Breast epithelium (tissue), 4 donors: ENCODE data around the gene IL1R2. TPM values are rescaled to one million over a fixed set of nuclear protein-coding genes. Genes with fewer than 3 reads are reported as not detected.

Source experiments
- DNase-seq, 2 donors: peaks; one replicate each; pipeline ENCODE4 v3.0.0-alpha.2; 2019; ENCODE audit warnings: low spot score in 2 of 2
- H3K27ac ChIP-seq, 2 donors: fragments of 200-600 bp; sonication (generic) in 1 of 2; one replicate each; pipeline ENCODE4 v1.5.1; 2016 to 2019; ENCODE audit warnings: mild to moderate bottlenecking in 1 of 2
- H3K27me3 ChIP-seq, 2 donors: fragments of 200-600 bp; sonication (generic) in 1 of 2; one replicate each; pipeline versions ENCODE4 v1.5.1 to v1.6.0; 2017 to 2019; ENCODE audit warnings: control low read depth in 1 of 2, mild to moderate bottlenecking in 1 of 2
- H3K36me3 ChIP-seq: fragments of 200-600 bp; one replicate; pipeline ENCODE4 v1.5.1; 2019
- H3K4me1 ChIP-seq, 2 donors: fragments of 200-600 bp; sonication (generic); one replicate each; pipeline ENCODE4 v1.5.1; 2016 to 2019; ENCODE audit warnings: control low read depth in 1 of 2
- H3K4me3 ChIP-seq, 3 donors: fragments of 200-600 bp; sonication (generic); 1 replicate in 2 of 3; 2 replicates in 1 of 3; pipeline ENCODE4 v1.5.1; 2016 to 2019; ENCODE audit warnings: mild to moderate bottlenecking in 3 of 3, moderate library complexity in 2 of 3
- H3K9me3 ChIP-seq, 2 donors: fragments of 200-600 bp; sonication (generic) in 1 of 2; one replicate each; pipeline ENCODE4 v1.5.1; 2016 to 2019; ENCODE audit warnings: control low read depth in 1 of 2
- POLR2A ChIP-seq: fragments of 450-650 bp; IDR thresholded peaks from one replicate; pipeline ENCODE4 v1.6.1; 2016; ENCODE audit warnings: antibody characterized with exemption, mild to moderate bottlenecking, moderate library complexity
- POLR2AphosphoS5 ChIP-seq, 3 donors: sonication (generic); formaldehyde crosslinking; IDR thresholded peaks; one replicate each; pipeline ENCODE4 v1.6.1; 2017; ENCODE audit warnings: antibody characterized with exemption in 3 of 3
- intact Hi-C: fragments of 100-400 bp; cut with DNase I; formaldehyde crosslinking; loops from one replicate; pipeline ENCODE4 v1.15.1; 2023; ENCODE audit warnings: low total_unique reads
- total RNA-seq, 3 donors: library from RNA; depleted of rRNA; stranded (reverse); fragments of >200 nt; gene quantifications; one replicate each; pipeline ENCODE4 v1.1.0, GENCODE V29; 2016
- TF ChIP-seq, protein P1 (sequence below), 3 donors: fragments of 450-650 bp; IDR thresholded peaks; one replicate each; pipeline ENCODE4 v1.5.1; 2016 to 2017; ENCODE audit warnings: antibody characterized with exemption in 3 of 3, mild to moderate bottlenecking in 3 of 3, moderate library complexity in 3 of 3

The IL1R2 gene
- total RNA-seq, 3 donors from 2014 or later = 8.2 to 9.8 (median 8.2) TPM

DNA sequence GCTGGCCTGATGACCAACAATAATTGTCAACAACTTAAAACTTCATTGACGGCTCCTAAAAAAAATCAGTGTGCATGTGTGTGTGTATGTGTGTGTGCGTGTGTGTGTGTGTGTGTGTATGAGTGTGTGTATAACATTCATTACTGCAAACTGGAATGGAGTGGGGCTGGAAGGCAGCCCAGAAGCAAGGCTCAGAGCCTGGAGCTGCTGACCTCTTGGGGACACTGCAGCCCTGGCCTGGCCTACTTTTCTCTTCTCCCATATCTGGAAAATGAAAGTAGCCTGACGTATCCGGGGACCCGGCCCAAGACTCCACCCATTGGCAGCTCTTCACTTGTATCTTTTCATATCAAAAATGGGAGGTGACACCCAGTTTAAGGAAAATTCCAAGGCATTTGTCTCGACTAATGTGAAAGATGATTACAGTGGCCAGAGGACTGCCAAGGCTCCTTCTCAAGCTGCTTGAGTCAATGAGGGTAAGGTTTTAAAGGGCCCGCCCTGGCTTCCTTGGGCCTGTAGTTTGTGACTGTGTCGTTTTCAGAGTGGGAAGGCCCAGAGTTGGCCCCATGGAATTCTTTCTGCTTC is 78.4 kb downstream of the IL1R2 start:
- H3K27ac ChIP-seq = peak overlapping the region; percentile 75 to 81
- H3K36me3 ChIP-seq = no peaks in the 10 kb centered on the region
- no peaks in the 10 kb centered on the region for H3K9me3 ChIP-seq
- H3K4me3 ChIP-seq = no peak overlapping the region
- TF ChIP-seq, protein P1, sequence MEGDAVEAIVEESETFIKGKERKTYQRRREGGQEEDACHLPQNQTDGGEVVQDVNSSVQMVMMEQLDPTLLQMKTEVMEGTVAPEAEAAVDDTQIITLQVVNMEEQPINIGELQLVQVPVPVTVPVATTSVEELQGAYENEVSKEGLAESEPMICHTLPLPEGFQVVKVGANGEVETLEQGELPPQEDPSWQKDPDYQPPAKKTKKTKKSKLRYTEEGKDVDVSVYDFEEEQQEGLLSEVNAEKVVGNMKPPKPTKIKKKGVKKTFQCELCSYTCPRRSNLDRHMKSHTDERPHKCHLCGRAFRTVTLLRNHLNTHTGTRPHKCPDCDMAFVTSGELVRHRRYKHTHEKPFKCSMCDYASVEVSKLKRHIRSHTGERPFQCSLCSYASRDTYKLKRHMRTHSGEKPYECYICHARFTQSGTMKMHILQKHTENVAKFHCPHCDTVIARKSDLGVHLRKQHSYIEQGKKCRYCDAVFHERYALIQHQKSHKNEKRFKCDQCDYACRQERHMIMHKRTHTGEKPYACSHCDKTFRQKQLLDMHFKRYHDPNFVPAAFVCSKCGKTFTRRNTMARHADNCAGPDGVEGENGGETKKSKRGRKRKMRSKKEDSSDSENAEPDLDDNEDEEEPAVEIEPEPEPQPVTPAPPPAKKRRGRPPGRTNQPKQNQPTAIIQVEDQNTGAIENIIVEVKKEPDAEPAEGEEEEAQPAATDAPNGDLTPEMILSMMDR (IDR thresholded peaks at IDR 0.05) = no peak
- TF ChIP-seq POLR2AphosphoS5 (IDR thresholded peaks at IDR 0.05) = peak in 1 of 3 donors; percentile 42
- intact Hi-C loops = no loop called here
- peaks cover 0 to 6% of the 10 kb centered on the region in 2 donors for H3K4me1 ChIP-seq
- no peaks in the 10 kb centered on the region for H3K27me3 ChIP-seq
- peak in 1 of 2 donors; percentile 74 for DNase-seq

DNA sequence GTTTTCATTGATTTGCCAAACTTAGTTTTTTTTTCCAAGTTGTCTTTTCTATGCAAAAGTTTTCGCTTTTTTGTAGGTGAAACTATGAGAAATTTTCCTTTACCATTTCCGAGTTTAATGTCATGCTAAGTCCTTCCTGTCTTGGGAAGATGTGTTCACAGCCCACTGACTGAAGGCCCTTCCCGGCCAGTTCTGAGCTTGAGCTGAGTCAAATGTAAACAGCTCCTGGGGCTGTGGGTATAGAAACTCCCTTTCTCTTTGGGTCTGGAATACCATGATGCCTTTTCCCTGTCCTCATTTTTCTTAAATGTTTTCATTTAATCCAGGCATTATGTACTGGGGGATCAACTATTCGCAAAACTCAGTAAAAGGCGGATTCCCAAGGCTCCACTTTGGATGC is 81.0 kb downstream of the IL1R2 start:
- no peak for DNase-seq
- peaks cover 0 to 6% of the 10 kb centered on the region in 2 donors for H3K4me1 ChIP-seq
- no peaks in the 10 kb centered on the region for H3K27me3 ChIP-seq
- no peaks in the 10 kb centered on the region for H3K36me3 ChIP-seq
- TF ChIP-seq, protein P1 (IDR thresholded peaks at IDR 0.05) = no peak
- TF ChIP-seq POLR2AphosphoS5 (IDR thresholded peaks at IDR 0.05) (no peak), POLR2A (no peak)
- intact Hi-C loops = no loop called here
- H3K4me3 ChIP-seq = no peak overlapping the region
- H3K27ac ChIP-seq = no peak overlapping the region
- H3K9me3 ChIP-seq = no peaks in the 10 kb centered on the region

DNA sequence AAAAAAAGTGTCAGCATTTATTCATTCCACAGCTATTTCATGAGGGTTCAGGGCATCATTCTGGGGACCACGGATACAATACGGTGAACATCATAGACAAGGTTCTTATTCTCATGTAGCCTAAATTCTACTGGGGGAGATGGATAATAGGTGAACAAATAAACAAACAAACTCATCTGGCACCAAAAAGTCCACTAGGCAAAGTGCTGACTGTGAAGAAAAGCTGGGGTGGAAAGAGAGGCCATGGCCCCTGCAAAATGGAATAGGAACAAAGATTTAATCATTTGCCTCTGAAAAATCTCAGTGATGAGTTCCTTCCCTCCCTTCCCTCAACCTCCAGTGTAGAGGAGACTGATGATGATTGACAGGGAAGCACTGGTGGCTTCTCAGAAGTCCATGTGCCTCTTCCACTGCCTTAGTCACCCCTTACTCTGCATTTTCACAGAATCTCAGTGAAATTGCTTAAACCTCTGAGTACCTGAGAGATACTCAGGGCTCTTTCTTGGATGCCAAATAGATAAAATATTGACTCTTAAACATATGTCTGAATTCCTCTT is 81.5 kb downstream of the IL1R2 start:
- intact Hi-C loops = no loop called here
- Histone ChIP-seq H3K9me3 (no peaks in the 10 kb centered on the region), H3K36me3 (no peaks in the 10 kb centered on the region), H3K27ac (no peak overlapping the region), H3K4me3 (no peak overlapping the region), H3K4me1 (peaks cover 0 to 6% of the 10 kb centered on the region in 2 donors), H3K27me3 (no peaks in the 10 kb centered on the region)
- DNase-seq = no peak
- TF ChIP-seq POLR2A (no peak), POLR2AphosphoS5 (IDR thresholded peaks at IDR 0.05) (no peak)
- TF ChIP-seq, protein P1 (IDR thresholded peaks at IDR 0.05) = no peak

DNA sequence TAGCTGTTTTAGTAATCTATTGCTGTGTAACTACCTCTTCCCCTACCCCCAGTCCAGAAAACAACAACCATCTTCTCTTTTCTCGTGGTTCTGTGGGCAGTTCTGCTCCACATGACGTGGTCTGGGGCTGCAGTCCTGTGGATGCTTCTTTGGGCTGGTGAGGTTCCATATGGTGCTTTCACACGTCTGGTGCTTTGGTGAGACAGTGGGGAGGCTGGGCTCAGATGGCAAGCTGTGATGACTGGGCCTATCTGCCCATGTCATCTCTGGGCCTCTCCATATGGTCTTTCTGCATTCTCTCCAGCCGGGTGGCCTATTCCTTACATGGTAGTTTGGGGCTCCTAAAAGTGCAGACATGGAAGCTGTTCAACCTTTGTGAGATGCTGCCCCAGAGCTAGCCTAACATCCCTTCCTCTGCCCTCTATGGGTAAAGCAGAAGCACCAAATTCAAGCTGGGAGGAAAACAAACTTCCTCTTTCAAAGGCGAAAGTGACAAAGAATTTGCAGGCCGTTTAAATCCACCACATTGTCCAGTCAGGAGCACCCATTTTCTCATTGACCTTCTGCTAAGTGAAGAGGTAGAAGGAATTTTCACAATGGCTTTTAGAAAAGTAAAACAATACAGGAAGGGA is 82.5 kb downstream of the IL1R2 start:
- no peaks in the 10 kb centered on the region for H3K9me3 ChIP-seq
- DNase-seq = no peak
- H3K36me3 ChIP-seq = no peaks in the 10 kb centered on the region
- H3K4me1 ChIP-seq = peaks cover 0 to 6% of the 10 kb centered on the region in 2 donors
- H3K4me3 ChIP-seq = no peak overlapping the region
- TF ChIP-seq, protein P1 (IDR thresholded peaks at IDR 0.05) = no peak
- TF ChIP-seq POLR2A (no peak), POLR2AphosphoS5 (IDR thresholded peaks at IDR 0.05) (no peak)
- no peaks in the 10 kb centered on the region for H3K27me3 ChIP-seq
- no peak overlapping the region for H3K27ac ChIP-seq
- intact Hi-C loops = no loop called here

DNA sequence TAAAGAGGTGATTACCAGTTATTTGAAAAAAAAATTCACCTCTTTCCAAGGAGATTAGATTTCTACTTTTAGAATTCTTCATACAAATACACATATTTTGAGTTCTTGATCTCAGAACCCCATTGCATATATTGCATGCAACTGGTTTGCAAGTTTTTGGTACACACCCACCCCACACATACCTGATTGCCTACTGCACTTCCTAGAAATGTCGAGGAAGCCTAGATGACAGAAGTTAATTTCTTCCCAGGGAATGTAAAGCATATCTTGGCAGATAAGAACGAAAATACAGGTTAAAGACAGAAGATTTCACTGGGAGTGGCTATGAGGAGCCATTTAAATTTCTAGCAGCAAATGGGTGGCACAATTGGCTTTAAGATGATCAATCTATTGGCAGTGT is 83.7 kb downstream of the IL1R2 start:
- Histone ChIP-seq H3K27me3 (no peaks in the 10 kb centered on the region), H3K36me3 (no peaks in the 10 kb centered on the region), H3K27ac (no peak overlapping the region), H3K9me3 (no peaks in the 10 kb centered on the region), H3K4me3 (no peak overlapping the region), H3K4me1 (no peaks in the 10 kb centered on the region)
- intact Hi-C loops = no loop called here
- no peak for DNase-seq
- TF ChIP-seq, protein P1 (IDR thresholded peaks at IDR 0.05) = no peak
- TF ChIP-seq POLR2AphosphoS5 (IDR thresholded peaks at IDR 0.05) (no peak), POLR2A (no peak)
